ENCODE results near the gene MICU2. TPM values are rescaled to one million over a fixed set of nuclear protein-coding genes. Genes with fewer than 3 reads are reported as not detected.

Gene MICU2
- polyA plus RNA-seq, 3 donors from 2014 or later, result 38.6 to 53.3 (median 39.3) TPM

DNA sequence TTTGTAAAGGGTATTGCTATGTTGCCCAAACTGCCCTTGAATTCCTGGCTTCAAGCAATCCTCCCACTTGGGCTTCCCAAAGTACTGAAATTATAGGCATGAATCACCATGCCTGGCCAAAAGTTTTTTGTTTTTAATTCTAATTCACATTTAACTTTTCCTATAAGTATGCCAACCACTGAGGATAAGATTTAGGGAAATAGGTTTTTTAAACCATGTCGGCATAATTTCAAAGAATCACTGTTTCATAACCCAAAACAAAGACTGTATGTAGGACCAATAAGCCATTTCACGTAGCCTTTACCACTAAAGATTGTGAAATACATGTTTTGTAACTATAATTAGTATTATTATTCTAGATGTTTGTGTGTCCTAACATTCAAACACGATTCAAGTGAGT is 153.0 kb downstream of the MICU2 start:
- no peaks in the 10 kb centered on the region for H3K27me3 Mint-ChIP-seq (ENCODE audit: low read depth in 3 of 3)
- H3K9me3 Mint-ChIP-seq, result peaks cover 0 to 5% (median 0%) of the 10 kb centered on the region in 6 donors
- H3K4me3 Mint-ChIP-seq, result no peak overlapping the region
- peaks cover 6 to 12% (median 9%) of the 10 kb centered on the region in 3 donors for H3K36me3 Mint-ChIP-seq
- peaks cover 46 to 78% of the 10 kb centered on the region in 2 donors for H3K4me1 Mint-ChIP-seq
- no peak overlapping the region for H3K27ac Mint-ChIP-seq
- no peak for DNase-seq

DNA sequence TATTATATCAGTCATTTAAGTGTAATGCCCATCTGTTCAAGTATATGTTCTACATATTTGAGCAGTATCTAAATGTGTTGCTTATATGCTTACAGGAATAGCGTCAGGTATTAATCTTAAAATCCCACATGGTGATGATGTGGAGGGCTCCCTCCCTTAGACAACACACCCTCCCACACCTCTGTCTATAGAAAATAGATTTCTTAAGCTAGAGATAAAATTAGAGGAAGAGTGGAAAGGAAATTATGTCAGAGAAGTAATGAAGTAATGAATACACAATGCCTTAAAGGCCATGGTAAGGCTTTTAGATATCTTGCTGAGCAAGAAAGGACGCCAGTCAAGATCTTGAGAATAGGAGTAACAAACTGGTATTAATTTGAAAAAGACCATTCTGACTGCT is 157.3 kb downstream of the MICU2 start:
- H3K27ac Mint-ChIP-seq, result peak overlapping the region in 5 of 6 donors; percentile 1 to 65 (median 43)
- H3K4me1 Mint-ChIP-seq, result peaks cover 51 to 80% of the 10 kb centered on the region in 2 donors
- DNase-seq, result no peak
- H3K36me3 Mint-ChIP-seq, result peaks cover 0 to 4% (median 2%) of the 10 kb centered on the region in 3 donors
- H3K9me3 Mint-ChIP-seq, result peaks cover 0 to 1% (median 0%) of the 10 kb centered on the region in 6 donors
- no peaks in the 10 kb centered on the region for H3K27me3 Mint-ChIP-seq (ENCODE audit: low read depth in 3 of 3)
- H3K4me3 Mint-ChIP-seq, result no peak overlapping the region

DNA sequence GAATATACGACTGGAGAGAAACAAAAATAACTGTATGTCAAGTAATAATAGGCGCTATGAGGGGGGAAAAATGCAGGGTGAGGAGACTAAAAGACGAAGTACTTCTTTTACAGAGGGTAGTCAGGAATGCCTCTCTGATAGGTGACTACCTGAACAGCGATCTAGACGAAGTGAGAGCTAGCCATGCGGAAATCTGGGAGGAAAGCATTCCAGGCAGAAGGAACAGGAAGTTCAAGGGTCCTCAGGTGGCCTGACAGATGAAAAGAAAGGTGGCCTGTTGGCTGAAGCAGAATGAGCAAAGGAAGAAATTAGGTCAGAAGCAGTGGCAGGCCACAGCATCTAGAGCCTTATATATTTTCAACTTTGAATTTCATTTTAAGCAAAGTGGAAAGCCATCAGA is 158.2 kb downstream of the MICU2 start:
- no peak for DNase-seq
- H3K36me3 Mint-ChIP-seq, result peaks cover 0 to 4% (median 3%) of the 10 kb centered on the region in 3 donors
- no peaks in the 10 kb centered on the region for H3K27me3 Mint-ChIP-seq (ENCODE audit: low read depth in 3 of 3)
- peaks cover 0 to 1% (median 0%) of the 10 kb centered on the region in 6 donors for H3K9me3 Mint-ChIP-seq
- peak overlapping the region in 4 of 6 donors; percentile 2 to 53 (median 24) for H3K27ac Mint-ChIP-seq
- peaks cover 52 to 78% of the 10 kb centered on the region in 2 donors for H3K4me1 Mint-ChIP-seq
- no peak overlapping the region for H3K4me3 Mint-ChIP-seq

DNA sequence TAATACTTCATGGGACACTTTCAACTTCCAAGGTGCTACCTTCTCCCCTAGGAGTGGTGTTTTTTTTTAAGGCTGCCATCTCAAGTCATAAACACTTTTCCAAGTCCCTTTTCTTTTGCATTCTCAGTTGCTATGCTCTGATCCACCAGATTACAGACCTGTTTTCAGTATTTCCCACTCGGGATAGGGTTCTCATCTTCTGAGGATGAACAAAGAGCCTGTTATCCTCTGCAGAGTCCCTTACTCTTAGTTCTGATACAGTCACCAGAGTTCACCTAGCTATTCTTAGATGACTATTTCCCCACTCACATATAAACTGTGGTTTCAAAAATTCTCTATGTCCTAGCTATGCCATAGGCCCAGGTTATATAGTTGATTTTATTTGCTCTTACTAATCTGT is 160.8 kb downstream of the MICU2 start:
- peaks cover 56 to 80% of the 10 kb centered on the region in 2 donors for H3K4me1 Mint-ChIP-seq
- H3K27ac Mint-ChIP-seq, result peak overlapping the region in 4 of 6 donors; percentile 14 to 49 (median 19)
- DNase-seq, result no peak
- H3K9me3 Mint-ChIP-seq, result peaks cover 0 to 1% (median 0%) of the 10 kb centered on the region in 6 donors
- H3K4me3 Mint-ChIP-seq, result no peak overlapping the region
- H3K27me3 Mint-ChIP-seq (ENCODE audit: low read depth in 3 of 3), result no peaks in the 10 kb centered on the region
- peaks cover 0 to 6% (median 4%) of the 10 kb centered on the region in 3 donors for H3K36me3 Mint-ChIP-seq

Other genes starting within 250 kb of the MICU2 start
- 10 to 100 TPM; 23.8 to 67.7 (median 61.3) TPM for gene ZDHHC20, start 144.9 kb downstream of the MICU2 start, polyA plus RNA-seq
- under 1 TPM in 2 of 3 donors, not detected in 1; 0.26 to 0.40 TPM for gene FGF9, start 66.9 kb upstream of the MICU2 start, polyA plus RNA-seq